GM13977 (cell line): ENCODE measurements around the gene HTR6.

Experiments
- DNase-seq: peaks from one replicate; pipeline ENCODE4 v3.0.0; 2012; ENCODE audit warnings: low spot score
- CTCF ChIP-seq: IDR thresholded peaks from 2 replicates; pipeline ENCODE4 v1.5.1; 2012; ENCODE audit warnings: mild to moderate bottlenecking, control low read depth; ENCODE audit not compliant: insufficient read depth; ENCODE audit errors: extremely low read depth, missing control alignments
- in situ Hi-C: fragments of 300-500 bp; cut with MboI; formaldehyde crosslinking; loops from one replicate; pipeline ENCODE4 v1.12.0; 2022; ENCODE audit warnings: low sequenced_read_pairs, low pct_unique_long_range_greater_than_20kb, mixed read lengths, inconsistent platforms; ENCODE audit not compliant: unreplicated experiment

Gene HTR6

GRCh38 chr1:19644395-19644680 is 20.3 kb upstream of the HTR6 start:
- in situ Hi-C loops: no loop called here
- peak; percentile 75 for DNase-seq
- TF ChIP-seq CTCF: no peak

DNA sequence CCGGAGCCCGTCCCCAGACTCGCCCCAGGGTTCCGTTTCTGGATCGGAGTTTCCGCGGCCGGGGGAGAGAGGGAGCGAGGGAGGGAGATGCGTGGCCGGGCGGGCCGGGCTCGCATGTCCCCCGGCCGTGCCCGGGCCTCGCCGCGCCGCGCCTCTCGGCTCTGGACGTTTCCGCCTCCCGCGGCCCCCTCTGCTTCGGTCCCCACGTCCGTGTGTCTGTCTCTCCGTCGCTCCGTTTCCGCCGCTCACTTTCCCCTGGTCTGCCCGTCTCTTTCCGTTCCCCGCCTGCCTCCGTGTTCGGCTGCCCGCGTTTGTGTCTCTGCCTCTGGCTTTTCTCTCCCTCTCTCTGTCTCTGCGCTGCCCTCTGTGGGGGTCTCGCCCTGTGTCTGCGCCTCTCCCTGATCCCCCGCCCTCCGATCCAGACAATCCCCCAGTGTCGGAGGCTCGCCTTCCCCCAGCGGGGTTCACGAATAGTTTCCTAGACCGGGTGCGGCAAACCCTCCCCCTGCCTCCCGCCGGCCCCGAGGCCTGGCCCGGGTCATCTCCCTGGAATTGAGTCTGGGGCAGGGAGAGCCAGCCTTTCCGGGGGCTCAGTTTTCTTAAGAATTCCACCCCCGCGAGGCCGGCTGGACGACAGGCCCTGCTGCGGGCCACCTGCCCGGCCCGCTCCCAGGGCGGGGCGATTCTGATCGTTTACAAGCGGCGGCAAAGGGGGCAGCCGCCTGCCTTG is 19.8 kb upstream of the HTR6 start:
- TF ChIP-seq CTCF: no peak
- in situ Hi-C loops: no loop called here
- peak; percentile 82 for DNase-seq

- in situ Hi-C loops: no loop called here
- TF ChIP-seq CTCF: no peak
- no peak for DNase-seq
These were observed 19.0 kb upstream of the HTR6 start for GRCh38 chr1:19645411-19646251.

DNA sequence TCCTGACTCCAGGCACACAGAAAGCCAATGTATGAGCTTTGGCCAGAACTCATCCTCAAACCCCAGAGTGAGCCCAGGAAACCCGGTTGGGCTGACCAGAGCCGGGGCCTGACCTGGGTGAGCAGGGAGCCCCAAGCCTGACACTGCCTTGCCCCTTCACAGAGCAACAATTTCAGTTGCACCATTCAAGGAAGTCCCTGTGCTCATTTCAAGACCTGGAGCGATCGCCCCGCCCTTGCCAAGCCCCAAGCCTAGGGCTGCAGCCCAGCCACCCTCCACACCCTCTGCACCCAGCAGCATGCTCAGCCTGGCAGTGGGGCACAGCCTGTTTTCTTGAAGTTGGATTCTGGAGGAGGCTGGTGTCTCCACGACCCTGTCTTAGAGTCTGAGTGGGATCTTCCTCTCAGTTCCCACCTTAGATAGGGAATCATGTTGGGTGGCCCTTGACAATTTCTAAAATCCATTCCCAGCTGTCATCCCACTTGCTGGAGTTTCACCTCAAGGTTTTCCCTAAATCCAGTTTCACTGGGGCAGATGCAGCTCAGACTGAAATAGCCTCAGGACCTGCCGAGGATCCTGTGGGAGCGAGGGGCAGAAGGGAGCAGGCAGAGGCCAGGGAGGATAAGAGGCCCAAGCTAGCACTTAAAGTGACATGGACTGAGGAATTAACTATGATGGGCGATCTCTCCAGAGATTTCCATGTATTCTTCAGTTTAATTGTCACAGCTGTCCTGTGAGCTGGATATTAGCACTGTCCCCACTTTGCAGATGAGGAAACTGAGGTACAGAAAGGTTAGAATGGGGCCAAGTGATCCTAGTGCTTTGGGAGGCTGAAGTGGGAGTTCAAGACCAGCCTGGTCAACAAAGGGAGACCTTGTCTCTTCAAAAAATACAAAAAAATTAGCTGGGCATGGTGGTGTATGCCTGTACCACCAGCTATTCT is 18.0 kb upstream of the HTR6 start:
- in situ Hi-C loops: no loop called here
- peak; percentile 63 for DNase-seq
- TF ChIP-seq CTCF: no peak

- no peak for TF ChIP-seq CTCF
- in situ Hi-C loops: no loop called here
- no peak for DNase-seq
These were observed 17.0 kb upstream of the HTR6 start for GRCh38 chr1:19647643-19648042.

DNA sequence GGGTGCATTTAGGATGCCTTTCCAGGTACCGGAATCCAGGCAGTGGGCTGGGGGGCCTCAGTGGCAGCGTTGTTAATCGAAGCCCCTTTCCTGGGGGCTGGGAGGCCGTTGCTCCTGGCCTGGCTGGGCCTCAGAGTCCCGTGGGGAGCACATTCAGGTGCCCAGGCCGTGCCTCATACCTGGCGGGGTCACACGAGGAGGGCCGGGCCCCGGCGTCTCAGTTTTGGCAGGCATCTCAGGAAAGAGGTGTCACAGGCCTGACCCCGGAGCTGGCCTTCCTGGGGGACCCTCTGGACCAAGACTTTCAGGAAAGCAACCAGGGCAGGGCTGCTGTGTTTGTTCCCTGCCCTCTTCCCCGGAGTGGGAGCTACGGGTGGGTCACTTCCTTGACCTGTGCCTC is 16.4 kb upstream of the HTR6 start:
- no peak for TF ChIP-seq CTCF
- no peak for DNase-seq
- in situ Hi-C loops: no loop called here
